H9 (cell line): ENCODE results near the gene TIAM2. TPM values are rescaled to one million over a fixed set of nuclear protein-coding genes. Genes with fewer than 3 reads are reported as not detected.

Experiments
- DNase-seq: peaks from one replicate; pipeline ENCODE4 v3.0.0-alpha.2; 2017
- H2AFZ ChIP-seq: one replicate; pipeline ENCODE4 v1.6.1; 2013; ENCODE audit warnings: mild to moderate bottlenecking, low read length, control low read depth, moderate library complexity
- H2AK5ac ChIP-seq: 2 replicates; pipeline ENCODE4 v1.6.1; 2013; ENCODE audit warnings: low read length, control low read depth, mixed read lengths; ENCODE audit not compliant: insufficient read length
- H2BK120ac ChIP-seq: one replicate; pipeline ENCODE4 v1.6.1; 2013; ENCODE audit warnings: low read depth, mild to moderate bottlenecking, low read length, control low read depth, inconsistent platforms; ENCODE audit not compliant: poor library complexity, severe bottlenecking
- H2BK12ac ChIP-seq: 2 replicates; pipeline ENCODE4 v1.6.1; 2013; ENCODE audit warnings: low read length, control low read depth, mixed read lengths, low read depth; ENCODE audit not compliant: insufficient read length
- H2BK15ac ChIP-seq: 2 replicates; pipeline ENCODE4 v1.6.1; 2013; ENCODE audit warnings: low read depth, low read length, control low read depth
- H2BK20ac ChIP-seq: one replicate; pipeline ENCODE4 v1.6.1; 2013; ENCODE audit warnings: low read depth, mild to moderate bottlenecking, low read length, control low read depth, inconsistent platforms; ENCODE audit not compliant: poor library complexity, severe bottlenecking
- H2BK5ac ChIP-seq: 2 replicates; pipeline ENCODE4 v1.6.1; 2013; ENCODE audit warnings: low read length, control low read depth, mixed read lengths; ENCODE audit not compliant: insufficient read length
- H3K14ac ChIP-seq: 2 replicates; pipeline ENCODE4 v1.6.1; 2013; ENCODE audit warnings: low read length, control low read depth; ENCODE audit not compliant: insufficient read depth
- H3K18ac ChIP-seq: 2 replicates; pipeline ENCODE4 v1.6.1; 2013; ENCODE audit warnings: low read depth, mild to moderate bottlenecking, mixed read lengths, low read length, control low read depth; ENCODE audit not compliant: insufficient read length
- H3K23ac ChIP-seq: 2 replicates; pipeline ENCODE4 v1.6.1; 2013; ENCODE audit warnings: low read length, control low read depth, mixed read lengths, low read depth; ENCODE audit not compliant: insufficient read length
- H3K23me2 ChIP-seq: 2 replicates; pipeline ENCODE4 v1.6.1; 2013; ENCODE audit warnings: low read depth, mild to moderate bottlenecking, mixed read lengths, low read length, control low read depth; ENCODE audit not compliant: insufficient read length, poor library complexity, severe bottlenecking
- H3K27ac ChIP-seq: 2 replicates; pipeline ENCODE4 v1.5.1; 2013; ENCODE audit warnings: low read length, control low read depth, mixed read lengths, low read depth; ENCODE audit not compliant: insufficient read length
- H3K27me3 ChIP-seq: 2 replicates; pipeline ENCODE4 v1.6.1; 2013; ENCODE audit warnings: low read length, control low read depth, inconsistent platforms; ENCODE audit not compliant: insufficient read depth
- H3K4ac ChIP-seq: 2 replicates; pipeline ENCODE4 v1.6.1; 2013; ENCODE audit warnings: low read depth, mild to moderate bottlenecking, control low read depth, inconsistent platforms, low read length, moderate library complexity
- H3K4me1 ChIP-seq: 2 replicates; pipeline ENCODE4 v1.6.1; 2013; ENCODE audit warnings: low read length, control low read depth, inconsistent platforms; ENCODE audit not compliant: insufficient read depth
- H3K4me2 ChIP-seq: 2 replicates; pipeline ENCODE4 v1.6.1; 2013; ENCODE audit warnings: low read length, control low read depth, mixed read lengths; ENCODE audit not compliant: insufficient read length, insufficient read depth
- H3K56ac ChIP-seq: 2 replicates; pipeline ENCODE4 v1.6.1; 2013; ENCODE audit warnings: low read depth, mild to moderate bottlenecking, mixed read lengths, low read length, control low read depth; ENCODE audit not compliant: insufficient read length
- H3K79me1 ChIP-seq: 2 replicates; pipeline ENCODE4 v1.6.1; 2013; ENCODE audit warnings: low read depth, mild to moderate bottlenecking, moderate library complexity, low read length, control low read depth, inconsistent platforms; ENCODE audit not compliant: insufficient read depth, poor library complexity, severe bottlenecking
- H3K79me2 ChIP-seq: 2 replicates; pipeline ENCODE4 v1.6.1; 2013; ENCODE audit warnings: low read length, control low read depth, inconsistent platforms; ENCODE audit not compliant: insufficient read depth
- H3K9ac ChIP-seq: 2 replicates; pipeline ENCODE4 v1.6.1; 2013; ENCODE audit warnings: low read length, control low read depth, mixed read lengths; ENCODE audit not compliant: insufficient read length; ENCODE audit errors: extremely low read depth
- H3K9me3 ChIP-seq: one replicate; pipeline ENCODE4 v1.6.1; 2013; ENCODE audit warnings: low read depth, low read length, inconsistent platforms; ENCODE audit not compliant: control insufficient read depth
- H3T11ph ChIP-seq: one replicate; pipeline ENCODE4 v1.6.1; 2013; ENCODE audit warnings: mild to moderate bottlenecking, low read length, control low read depth, inconsistent platforms
- H4K20me1 ChIP-seq: one replicate; pipeline ENCODE4 v1.6.1; 2013; ENCODE audit not compliant: control insufficient read depth, insufficient read length, insufficient read depth
- H4K5ac ChIP-seq: 2 replicates; pipeline ENCODE4 v1.6.1; 2013; ENCODE audit warnings: low read depth, mild to moderate bottlenecking, mixed read lengths, low read length, control low read depth; ENCODE audit not compliant: insufficient read length
- H4K8ac ChIP-seq: replicated peaks from 2 replicates; pipeline ENCODE4 v1.6.1; 2013; ENCODE audit warnings: low read length, control low read depth, mixed read lengths, low read depth; ENCODE audit not compliant: insufficient read length
- H4K91ac ChIP-seq: 2 replicates; pipeline ENCODE4 v1.6.1; 2013; ENCODE audit warnings: low read depth, mild to moderate bottlenecking, moderate library complexity, mixed read lengths, low read length, control low read depth; ENCODE audit not compliant: insufficient read length
- H3K27ac Mint-ChIP-seq, 3 experiments: 2 replicates in 2 of 3; 3 replicates in 1 of 3; pipeline ENCODE4 v1.8.0; 2020 to 2021; ENCODE audit warnings: mixed read lengths in 3 of 3, mild to moderate bottlenecking in 1 of 3, moderate library complexity in 1 of 3
- H3K27me3 Mint-ChIP-seq: 2 replicates; pipeline ENCODE4 v1.8.0; 2021; ENCODE audit warnings: low read depth, mild to moderate bottlenecking, moderate library complexity, mixed read lengths
- H3K36me3 Mint-ChIP-seq, 3 experiments: 2 replicates in 2 of 3; 3 replicates in 1 of 3; pipeline ENCODE4 v1.8.0; 2020 to 2021; ENCODE audit warnings: low read depth in 3 of 3, mixed read lengths in 3 of 3; ENCODE audit not compliant: insufficient read depth in 1 of 3
- H3K4me1 Mint-ChIP-seq, 2 experiments: 2 replicates each; pipeline ENCODE4 v1.8.0; 2020; ENCODE audit warnings: mixed read lengths in 2 of 2
- H3K4me3 Mint-ChIP-seq, 2 experiments: 2 replicates in 1 of 2; 3 replicates in 1 of 2; pipeline ENCODE4 v1.8.0; 2020 to 2021; ENCODE audit warnings: mild to moderate bottlenecking in 2 of 2, mixed read lengths in 2 of 2, moderate library complexity in 1 of 2
- H3K9me3 Mint-ChIP-seq, 2 experiments: 2 replicates in 1 of 2; 3 replicates in 1 of 2; pipeline ENCODE4 v1.8.0; 2020; ENCODE audit warnings: mild to moderate bottlenecking in 2 of 2, mixed read lengths in 2 of 2, moderate library complexity in 1 of 2
- CTCF ChIP-seq: fragments of 200-600 bp; sonication (generic); conservative IDR thresholded peaks from 3 replicates; pipeline ENCODE4 v1.8.0; 2021; ENCODE audit warnings: antibody characterized with exemption, mild to moderate bottlenecking
- WGBS: extraction: QIAGEN DNeasy Blood & Tissue Kit; methylation state at CpG from one replicate; pipeline ENCODE4 v1.1.7; 2013; ENCODE audit warnings: missing lambda C conversion rate, low lambda C conversion rate, mixed read lengths; ENCODE audit not compliant: insufficient read length; ENCODE audit errors: extremely low coverage; 5-methylcytosine and 5-hydroxymethylcytosine counted together
- long read RNA-seq: library from polyadenylated mRNA; unstranded; transcript quantifications from one replicate; pipeline ENCODE4 v2.0.0, GENCODE V29; 2020
- total RNA-seq: library from RNA; stranded (reverse); gene quantifications from 2 replicates; pipeline ENCODE4 v1.2.1, GENCODE V29; 2021

Gene TIAM2
- total RNA-seq, result 5.0 and 6.3 TPM in 2 replicates
- long read RNA-seq, partial matches to known transcripts, result 1 of 9 reads
- long read RNA-seq, other reads (novel, unspliced or antisense), result 8 of 9 reads

GRCh38 chr6:154995254-154996015 lies at the start of gene TIAM2:
Gene TIAM2 (plus strand): TSS chr6:154995315. CDS start chr6:155129224, 133,909 bp downstream.
- no peak within 1 kb of the TSS for H2BK20ac ChIP-seq
- H3K9me3 ChIP-seq, result no peaks in the 10 kb centered on the region
- H3K9ac ChIP-seq, result peak within 1 kb of the TSS; percentile 59
- Mint-ChIP-seq H3K27me3 (peaks cover 27% of the 10 kb centered on the region), H3K36me3 (no peaks in the 10 kb centered on the region; a peak in 1 of 7 replicates), H3K27ac (peak within 1 kb of the TSS in 1 of 3 experiments; percentile 87; a peak in 2 of 7 replicates), H3K4me1 (peaks cover 19 to 26% of the 10 kb centered on the region in 2 experiments), H3K9me3 (no peaks in the 10 kb centered on the region), H3K4me3 (peak within 1 kb of the TSS; percentile 78 to 87)
- peaks cover 12% of the 10 kb centered on the region for H3K23me2 ChIP-seq
- H4K5ac ChIP-seq, result no peak within 1 kb of the TSS
- H4K8ac ChIP-seq, result no peak within 1 kb of the TSS
- no peak within 1 kb of the TSS for H2BK15ac ChIP-seq
- H4K91ac ChIP-seq, result no peak within 1 kb of the TSS
- H3K79me1 ChIP-seq, result no peaks in the 10 kb centered on the region
- no peaks in the 10 kb centered on the region for H4K20me1 ChIP-seq
- no peaks in the 10 kb centered on the region for H3K27me3 ChIP-seq
- H3K4me2 ChIP-seq, result peak within 1 kb of the TSS; percentile 65
- DNase-seq, result peak; percentile 79
- peak within 1 kb of the TSS; percentile 72 for H3K18ac ChIP-seq
- no CpG with 5 or more reads among the region's 102 CpGs for WGBS
- no peak within 1 kb of the TSS for H2AFZ ChIP-seq
- H2BK120ac ChIP-seq, result peak within 1 kb of the TSS; percentile 14
- no peaks in the 10 kb centered on the region for H3K79me2 ChIP-seq
- no peak within 1 kb of the TSS for H2BK5ac ChIP-seq
- peak within 1 kb of the TSS; percentile 87 for H3K14ac ChIP-seq
- H3K4ac ChIP-seq, result no peak within 1 kb of the TSS; the same call in 1 of the 2 replicates
- H3K23ac ChIP-seq, result no peak within 1 kb of the TSS
- H3K4me1 ChIP-seq, result no peaks in the 10 kb centered on the region; the same call in 1 of the 2 replicates
- no peak within 1 kb of the TSS for H2BK12ac ChIP-seq
- no peak within 1 kb of the TSS for H3K27ac ChIP-seq
- H2AK5ac ChIP-seq, result no peak within 1 kb of the TSS
- no peak; the same call in 2 of the 3 replicates for TF ChIP-seq CTCF
- H3K56ac ChIP-seq, result no peak within 1 kb of the TSS
- no peak within 1 kb of the TSS for H3T11ph ChIP-seq
